Measurements from ENCODE around the gene SRGAP2C.
"Not testable (repeated sequence)": the region's sequence is repeated elsewhere in the genome, so short reads cannot be mapped to it uniquely, and the experiment has no call there.

The SRGAP2C gene

GRCh38 chr1:121279548-121279898 is 94.7 kb downstream of the SRGAP2C start:
- not testable (repeated sequence) for DNase-seq (ENCODE audit: low read depth)

GRCh38 chr1:121280699-121281317 is 96.0 kb downstream of the SRGAP2C start:
- DNase-seq (ENCODE audit: low read depth), result not testable (repeated sequence)

- DNase-seq (ENCODE audit: low read depth), result not testable (repeated sequence)
These were observed 96.7 kb downstream of the SRGAP2C start for GRCh38 chr1:121281480-121281879.

GRCh38 chr1:121283587-121284180 is 98.9 kb downstream of the SRGAP2C start:
- DNase-seq (ENCODE audit: low read depth), result not testable (repeated sequence)

- not testable (repeated sequence) for DNase-seq (ENCODE audit: low read depth)
These were observed 107.8 kb downstream of the SRGAP2C start for GRCh38 chr1:121292590-121292989.

GRCh38 chr1:121293263-121294204 is 108.8 kb downstream of the SRGAP2C start:
- not testable (repeated sequence) for DNase-seq (ENCODE audit: low read depth)

- not testable (repeated sequence) for DNase-seq (ENCODE audit: low read depth)
These were observed 109.4 kb downstream of the SRGAP2C start for GRCh38 chr1:121294205-121294570.

GRCh38 chr1:121296563-121296962 is 111.8 kb downstream of the SRGAP2C start:
- not testable (repeated sequence) for DNase-seq (ENCODE audit: low read depth)

GRCh38 chr1:121298529-121298928 is 113.8 kb downstream of the SRGAP2C start:
- DNase-seq (ENCODE audit: low read depth), result not testable (repeated sequence)

GRCh38 chr1:121299514-121300149 is 114.9 kb downstream of the SRGAP2C start:
- DNase-seq (ENCODE audit: low read depth), result not testable (repeated sequence)

- not testable (repeated sequence) for DNase-seq (ENCODE audit: low read depth)
These were observed 117.1 kb downstream of the SRGAP2C start for GRCh38 chr1:121301876-121302275.

- DNase-seq (ENCODE audit: low read depth), result not testable (repeated sequence)
These were observed 123.0 kb downstream of the SRGAP2C start for GRCh38 chr1:121307759-121308158.

GRCh38 chr1:121315509-121315908 is 130.7 kb downstream of the SRGAP2C start:
- DNase-seq (ENCODE audit: low read depth), result not testable (repeated sequence)

- not testable (repeated sequence) for DNase-seq (ENCODE audit: low read depth)
These were observed 131.3 kb downstream of the SRGAP2C start for GRCh38 chr1:121316081-121316480.

GRCh38 chr1:121317491-121318468 is 133.0 kb downstream of the SRGAP2C start:
- DNase-seq (ENCODE audit: low read depth), result not testable (repeated sequence)

- DNase-seq (ENCODE audit: low read depth), result not testable (repeated sequence)
These were observed 133.9 kb downstream of the SRGAP2C start for GRCh38 chr1:121318687-121319086.

GRCh38 chr1:121321660-121322059 is 136.9 kb downstream of the SRGAP2C start:
- DNase-seq (ENCODE audit: low read depth), result not testable (repeated sequence)

GRCh38 chr1:121324726-121325125 is 140.0 kb downstream of the SRGAP2C start:
- DNase-seq (ENCODE audit: low read depth), result not testable (repeated sequence)

- not testable (repeated sequence) for DNase-seq (ENCODE audit: low read depth)
These were observed 147.4 kb downstream of the SRGAP2C start for GRCh38 chr1:121332141-121332540.

- DNase-seq (ENCODE audit: low read depth), result not testable (repeated sequence)
These were observed 148.1 kb downstream of the SRGAP2C start for GRCh38 chr1:121332599-121333562.
